GM21390 (cell line): Measurements from ENCODE around the gene KLC1.

Experiments
- ATAC-seq: cut with Tn5 transposase; IDR thresholded peaks from one replicate; pipeline ENCODE4 v1.9.1; 2021; ENCODE audit not compliant: unreplicated experiment

The KLC1 gene

DNA sequence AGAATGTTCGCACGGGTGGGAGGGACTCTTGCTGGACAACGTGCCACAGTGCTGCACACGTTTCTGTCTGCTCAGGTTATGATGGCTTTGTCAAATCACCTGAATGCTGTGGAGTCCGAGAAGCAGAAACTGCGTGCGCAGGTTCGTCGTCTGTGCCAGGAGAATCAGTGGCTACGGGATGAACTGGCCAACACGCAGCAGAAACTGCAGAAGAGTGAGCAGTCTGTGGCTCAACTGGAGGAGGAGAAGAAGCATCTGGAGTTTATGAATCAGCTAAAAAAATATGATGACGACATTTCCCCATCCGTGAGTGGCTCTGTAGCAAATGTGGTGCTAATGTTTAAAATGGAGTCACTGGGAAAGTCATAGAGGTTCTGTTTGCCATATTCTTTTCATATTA is 28.5 kb downstream of the KLC1 start:
- ATAC-seq, result no peak

DNA sequence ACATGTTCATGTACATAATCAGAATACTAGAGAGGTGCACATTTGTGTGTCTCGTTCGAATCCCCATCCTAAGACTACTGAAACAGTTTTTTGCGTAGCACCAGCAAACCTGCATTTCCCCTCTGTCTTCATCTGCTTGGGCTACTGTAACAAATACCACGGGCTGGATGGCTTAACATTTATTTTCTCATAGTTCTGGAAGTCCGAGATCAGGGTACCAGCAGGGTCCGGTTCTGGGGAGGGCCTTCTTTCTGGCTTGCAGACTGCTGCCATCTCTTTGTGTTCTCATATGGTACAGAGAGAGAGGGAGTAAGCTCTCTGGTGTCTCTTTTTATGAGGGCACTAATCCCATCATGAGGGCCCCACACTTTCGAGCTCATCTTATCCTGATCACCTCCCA is 30.6 kb downstream of the KLC1 start:
- no peak for ATAC-seq

DNA sequence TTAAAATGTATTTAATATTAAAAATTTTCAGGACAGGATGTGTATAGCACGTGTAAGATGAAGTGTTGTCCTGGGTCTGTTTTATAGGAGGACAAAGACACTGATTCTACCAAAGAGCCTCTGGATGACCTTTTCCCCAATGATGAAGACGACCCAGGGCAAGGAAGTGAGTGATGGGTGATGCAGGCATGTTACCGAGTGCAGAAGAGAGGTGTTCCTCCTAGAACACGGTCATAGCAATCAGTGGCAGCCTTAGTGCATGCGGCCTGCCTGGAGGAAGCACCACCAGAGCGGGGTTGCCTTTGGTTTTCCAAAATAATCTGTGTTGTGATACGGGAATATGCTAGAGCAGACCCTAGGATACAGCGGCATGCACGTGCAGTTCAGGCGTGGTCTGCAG is 33.0 kb downstream of the KLC1 start:
- no peak for ATAC-seq

DNA sequence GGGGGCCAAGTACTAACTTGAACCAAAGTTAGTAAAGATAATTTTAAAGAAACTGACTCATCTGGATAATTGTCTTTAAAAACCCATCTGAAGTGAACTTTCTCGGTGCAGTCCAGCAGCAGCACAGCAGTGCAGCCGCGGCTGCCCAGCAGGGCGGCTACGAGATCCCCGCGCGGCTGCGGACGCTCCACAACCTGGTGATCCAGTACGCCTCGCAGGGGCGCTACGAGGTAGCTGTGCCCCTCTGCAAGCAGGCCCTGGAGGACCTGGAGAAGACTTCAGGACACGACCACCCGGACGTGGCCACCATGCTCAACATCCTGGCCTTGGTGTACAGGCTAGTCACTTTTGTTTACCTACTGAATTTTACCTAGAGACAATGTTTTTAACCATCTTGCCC is 33.6 kb downstream of the KLC1 start:
- ATAC-seq, result no peak

DNA sequence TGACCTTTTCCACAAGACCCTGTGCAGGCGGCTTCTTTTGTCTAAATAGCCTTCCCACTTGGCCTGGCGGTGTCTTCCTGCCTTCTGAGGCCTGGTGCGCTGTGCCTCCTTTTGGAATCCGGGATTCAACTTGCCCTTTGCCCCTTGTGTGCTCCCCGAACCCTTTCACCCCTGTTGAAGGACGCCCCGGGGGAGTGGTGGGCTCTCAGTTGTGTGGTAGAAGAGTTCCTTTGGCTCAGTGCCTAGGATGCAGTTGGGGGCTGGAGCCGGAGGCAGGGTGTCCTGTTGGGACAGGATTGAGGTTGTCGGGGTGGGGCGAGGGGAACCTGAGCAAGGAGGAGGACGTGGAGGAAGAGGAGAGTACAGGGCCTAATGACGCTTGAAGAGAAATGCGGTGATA is 34.5 kb downstream of the KLC1 start:
- no peak for ATAC-seq

DNA sequence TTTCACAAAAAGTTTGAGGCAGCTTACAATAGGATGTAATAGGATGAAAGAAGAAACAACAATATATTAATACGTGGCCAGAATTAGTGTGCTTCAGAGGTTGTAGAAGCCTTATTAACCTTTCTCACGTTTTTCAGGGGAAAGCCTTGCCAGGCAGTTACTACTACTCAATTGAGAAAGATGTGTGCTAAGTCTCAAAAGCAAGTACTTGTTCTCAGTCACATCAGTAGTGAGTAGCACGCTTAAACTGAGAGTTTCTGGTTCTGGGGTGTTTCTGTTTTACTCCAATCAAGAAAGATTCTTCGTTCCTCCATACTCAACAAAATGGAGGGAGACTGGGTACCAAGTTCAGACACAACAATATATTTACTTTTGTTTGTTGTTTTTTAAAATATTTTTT is 38.7 kb downstream of the KLC1 start:
- no peak for ATAC-seq

DNA sequence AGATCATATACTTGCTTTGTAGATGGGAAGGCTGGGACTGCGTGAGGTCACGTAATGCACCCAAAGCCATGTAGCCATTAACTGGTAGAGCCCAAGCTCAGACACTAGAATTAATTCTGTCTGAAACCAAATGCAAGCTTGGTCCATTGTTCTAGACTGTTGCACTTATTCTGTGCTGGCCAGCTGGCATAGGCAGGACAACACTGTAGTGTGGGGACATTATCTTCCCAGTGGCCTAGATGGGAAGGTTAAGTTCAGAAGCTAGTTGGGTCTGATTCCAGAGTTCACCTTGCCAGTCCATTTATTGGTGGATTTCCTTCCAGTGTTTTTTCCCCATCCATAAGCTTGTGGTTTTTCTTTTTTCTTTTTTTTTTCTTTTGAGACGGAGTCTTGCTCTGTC is 39.1 kb downstream of the KLC1 start:
- no peak for ATAC-seq

DNA sequence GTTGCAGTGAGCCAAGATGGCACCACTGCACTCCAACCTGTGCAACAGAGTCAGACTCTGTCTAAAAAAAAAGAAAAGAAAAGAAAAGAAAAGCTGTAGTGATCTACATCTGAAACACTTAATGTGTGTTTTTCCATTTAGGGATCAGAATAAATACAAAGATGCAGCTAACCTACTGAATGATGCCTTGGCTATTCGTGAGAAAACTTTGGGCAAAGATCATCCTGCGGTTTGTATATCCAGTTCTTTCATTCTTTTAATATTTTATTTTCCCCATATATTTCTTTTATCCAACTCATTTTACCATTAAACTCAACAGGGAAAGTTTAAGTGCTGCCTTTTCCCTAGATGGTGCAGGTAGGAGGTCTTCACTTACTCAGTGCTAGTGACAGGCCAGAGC is 40.4 kb downstream of the KLC1 start:
- no peak for ATAC-seq

DNA sequence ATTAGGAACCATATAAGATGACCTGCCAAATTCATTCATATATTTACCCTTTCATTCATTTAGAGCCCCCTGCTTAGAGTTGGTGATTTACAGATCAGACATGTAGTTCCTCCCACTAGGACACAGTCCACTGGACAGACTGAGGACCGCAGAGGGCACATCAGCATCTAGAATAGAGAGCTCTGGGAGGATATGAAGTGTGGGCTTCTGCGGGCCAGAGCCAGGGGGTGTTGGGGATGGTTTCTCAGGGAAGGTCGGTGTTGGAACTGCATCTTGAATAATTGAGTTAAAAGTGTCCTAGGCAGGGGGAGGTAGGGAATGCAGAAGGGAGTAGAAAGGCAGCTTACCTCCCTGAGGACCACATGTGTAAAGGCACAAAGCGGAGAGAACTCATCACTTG is 42.9 kb downstream of the KLC1 start:
- ATAC-seq, result no peak

DNA sequence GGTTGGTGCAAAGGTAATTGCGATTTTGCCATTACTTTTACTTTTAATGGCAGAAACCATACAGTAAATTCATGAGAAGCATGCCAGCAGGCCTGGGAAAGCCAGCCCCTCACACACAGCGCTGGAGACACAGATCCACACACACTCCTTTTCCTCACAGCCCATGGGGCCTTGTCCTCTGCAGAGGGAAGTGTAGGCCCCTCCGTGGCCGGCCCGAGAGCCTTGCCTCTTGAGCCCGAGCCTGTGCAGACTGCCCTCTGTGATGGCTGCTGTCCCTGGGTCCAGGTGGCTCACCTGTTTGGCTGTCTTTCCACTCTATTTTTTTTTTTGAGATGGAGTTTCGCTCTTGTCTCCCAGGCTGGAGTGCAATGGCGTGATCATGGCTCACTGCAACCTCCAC is 46.9 kb downstream of the KLC1 start:
- ATAC-seq, result no peak

DNA sequence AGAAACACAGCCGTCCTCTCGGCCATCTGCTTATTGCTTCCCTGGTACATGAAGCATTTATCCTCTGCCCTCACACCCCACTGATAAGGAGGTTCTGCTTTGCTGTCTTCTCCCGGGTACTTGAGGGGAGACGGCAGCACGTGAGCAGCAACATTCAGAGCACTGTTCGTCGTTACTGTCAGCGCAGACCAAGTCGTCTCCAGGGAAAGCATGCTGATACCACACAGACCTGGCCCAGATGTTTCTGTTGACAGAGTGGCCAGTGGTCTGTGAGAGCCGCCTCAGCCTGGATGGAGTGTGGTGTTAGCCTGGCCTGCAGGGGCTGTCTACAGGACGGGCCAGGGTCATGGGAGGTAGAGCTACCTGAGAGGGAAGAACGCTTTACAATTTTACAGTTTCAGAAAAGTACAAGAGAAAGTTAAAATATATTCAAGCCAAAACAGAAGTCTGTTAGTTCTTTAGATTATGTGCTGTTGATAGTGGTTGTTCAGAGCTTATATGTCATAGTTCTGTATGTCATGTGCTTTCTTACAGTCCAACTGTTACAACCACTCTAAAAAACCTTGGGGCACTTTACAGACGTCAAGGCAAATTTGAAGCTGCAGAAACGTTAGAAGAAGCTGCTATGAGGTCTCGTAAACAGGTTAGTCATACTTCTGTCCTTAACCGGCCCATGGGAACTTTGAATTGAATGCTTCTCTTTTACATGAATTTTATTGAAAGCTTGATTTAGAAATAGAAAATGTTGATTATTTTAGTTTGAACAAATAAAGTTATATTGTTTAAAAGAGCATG is 48.1 kb downstream of the KLC1 start:
- ATAC-seq, result no peak

DNA sequence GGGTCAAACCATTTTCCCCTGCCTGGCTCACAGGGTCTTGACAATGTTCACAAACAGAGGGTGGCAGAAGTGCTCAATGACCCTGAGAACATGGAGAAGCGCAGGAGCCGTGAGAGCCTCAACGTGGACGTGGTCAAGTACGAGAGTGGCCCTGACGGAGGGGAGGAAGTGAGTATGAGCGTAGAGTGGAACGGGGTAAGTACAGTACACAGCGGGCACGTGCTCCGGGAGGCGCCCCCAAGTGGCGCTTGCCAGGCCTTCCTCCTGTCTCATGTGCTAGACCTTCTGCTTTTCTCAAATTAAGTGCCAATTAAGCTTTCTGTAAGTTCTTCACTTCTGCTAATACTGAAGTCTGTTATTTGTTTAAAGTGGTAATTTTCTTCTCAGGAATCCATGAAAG is 50.3 kb downstream of the KLC1 start:
- ATAC-seq, result peak; percentile 72

DNA sequence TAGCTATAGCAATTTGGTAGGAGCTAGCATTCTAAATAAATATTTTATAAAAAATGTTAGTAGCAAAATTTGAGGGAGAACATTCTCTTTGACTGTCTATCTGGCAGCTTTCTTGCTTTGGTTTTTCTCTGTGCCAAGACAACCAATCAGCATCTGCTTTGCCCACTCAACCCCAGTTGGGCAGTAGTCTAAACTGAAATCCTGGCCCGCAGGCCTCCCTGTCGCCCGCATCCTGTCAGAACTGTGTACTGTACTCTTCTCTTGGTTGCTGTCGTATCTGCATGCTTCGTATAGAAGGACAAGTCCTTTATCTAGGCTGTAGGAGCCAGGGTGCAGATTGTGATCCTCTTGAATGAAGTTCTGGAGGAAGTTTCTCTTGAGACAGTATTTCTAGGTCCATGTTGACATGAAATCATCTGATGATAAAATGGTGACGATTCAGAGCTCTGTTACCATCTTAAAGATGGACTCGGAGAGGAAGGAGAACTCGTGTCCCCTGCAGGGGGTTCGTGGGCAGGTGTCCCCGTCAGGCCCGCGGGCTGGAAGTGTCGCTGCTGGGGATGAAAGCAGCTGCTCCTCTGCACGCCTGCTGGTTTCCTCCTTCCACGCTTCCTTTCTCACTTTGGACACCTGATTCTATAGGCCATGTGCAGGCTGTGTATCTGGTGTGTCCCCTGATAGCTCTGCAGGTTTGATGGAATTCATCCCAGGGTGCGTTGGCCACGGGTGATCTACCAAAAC is 51.6 kb downstream of the KLC1 start:
- ATAC-seq, result no peak

DNA sequence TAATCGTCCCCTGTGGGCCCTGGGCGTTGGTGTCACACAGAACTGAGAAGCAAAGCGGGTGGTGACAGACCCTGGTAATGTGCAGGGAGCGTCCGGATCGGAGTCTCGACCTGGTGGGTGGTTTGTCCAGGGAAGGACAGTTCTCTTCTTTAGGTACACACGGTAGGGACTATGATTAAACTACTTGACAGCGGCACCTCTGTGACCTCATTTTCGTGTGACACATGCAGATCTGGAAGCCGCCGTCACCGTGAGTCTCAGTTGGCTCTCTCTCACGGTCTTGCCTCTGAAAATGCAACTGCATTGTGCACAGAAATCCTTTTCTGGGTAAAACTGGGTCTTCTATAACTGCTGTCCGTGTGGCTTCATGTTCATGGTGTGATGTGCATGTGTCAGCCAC is 54.1 kb downstream of the KLC1 start:
- ATAC-seq, result no peak

DNA sequence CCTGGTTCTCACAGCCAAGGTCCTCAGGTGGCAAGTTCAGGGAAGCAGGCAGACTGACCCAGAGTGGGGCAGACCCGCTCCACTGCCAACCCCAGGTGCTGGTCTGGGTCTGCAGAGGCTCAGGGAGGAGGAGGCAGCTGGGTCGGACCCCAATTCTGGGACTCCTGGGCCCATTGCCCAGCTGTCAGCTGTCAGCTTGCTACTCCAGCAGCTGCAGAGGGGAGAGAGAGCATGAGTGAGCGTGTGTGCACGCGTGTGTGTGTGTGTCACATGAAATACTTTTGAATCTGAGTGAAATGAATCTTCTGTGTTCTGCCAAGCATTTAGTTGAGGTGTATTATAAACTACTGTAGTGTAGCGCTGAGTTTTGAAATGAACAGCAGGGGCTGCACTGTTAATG is 55.5 kb downstream of the KLC1 start:
- ATAC-seq, result no peak

DNA sequence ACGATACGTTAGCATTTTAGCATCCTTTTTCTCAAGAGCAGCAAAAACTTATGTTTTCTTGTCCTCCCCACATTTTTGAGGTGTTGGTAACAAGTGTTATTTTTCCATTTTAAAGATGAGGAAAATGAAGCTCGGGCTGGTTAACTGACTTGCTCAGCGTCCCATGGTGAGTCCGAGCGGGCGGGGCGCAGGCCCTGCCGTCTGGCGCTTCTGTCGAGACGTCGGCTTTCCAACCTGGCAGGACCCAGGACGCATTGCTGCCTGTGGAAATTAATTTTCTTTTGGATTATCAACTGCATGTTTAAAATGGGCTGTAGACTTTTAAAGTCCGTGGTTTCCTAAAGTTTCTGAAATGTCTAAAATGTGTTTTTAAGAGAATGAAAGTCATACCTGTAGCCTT is 55.9 kb downstream of the KLC1 start:
- no peak for ATAC-seq

DNA sequence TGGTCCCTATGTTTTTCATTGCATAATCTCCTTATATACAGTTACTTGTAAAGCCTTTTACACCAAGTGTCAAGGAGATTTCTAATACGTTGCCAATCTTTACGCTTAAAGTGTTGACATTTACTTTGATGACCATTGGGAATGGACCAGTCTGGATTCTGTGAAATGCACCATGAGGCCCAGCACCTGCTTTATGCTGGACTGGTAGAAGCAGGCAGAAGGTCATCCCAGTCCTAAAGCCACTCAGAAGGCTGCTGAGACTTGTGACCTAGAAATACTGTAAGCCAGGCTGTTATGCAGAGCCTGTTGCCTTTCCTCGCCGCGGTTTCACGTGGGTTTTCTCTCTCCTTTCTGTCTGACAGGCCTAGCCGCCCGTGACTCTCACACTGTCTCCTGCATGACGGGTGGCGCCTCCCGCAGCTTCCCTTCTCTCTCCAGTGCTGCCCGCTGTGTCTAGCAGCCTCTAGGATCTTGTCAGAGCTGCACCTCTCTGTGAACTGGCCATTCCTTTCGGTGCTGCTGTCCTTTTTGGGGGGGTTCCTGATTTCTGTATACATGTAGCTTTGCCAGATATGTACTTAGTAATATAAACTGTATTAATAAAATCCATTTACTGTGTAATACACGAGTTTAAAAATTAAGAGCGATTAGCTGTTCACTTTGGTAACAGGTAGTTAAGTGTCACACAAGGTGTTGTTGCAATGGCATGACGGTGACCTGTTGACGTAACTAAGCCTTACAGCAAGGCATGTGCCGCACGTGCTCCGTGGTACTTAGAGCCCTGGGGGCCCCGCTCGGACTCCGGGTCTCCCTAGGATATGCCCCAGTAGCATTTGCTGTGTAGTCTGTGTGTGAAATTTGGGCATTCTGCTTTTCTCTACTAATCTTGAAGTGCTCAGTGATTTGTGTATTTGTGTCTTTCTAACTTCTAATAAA is 56.5 kb downstream of the KLC1 start:
- no peak for ATAC-seq

DNA sequence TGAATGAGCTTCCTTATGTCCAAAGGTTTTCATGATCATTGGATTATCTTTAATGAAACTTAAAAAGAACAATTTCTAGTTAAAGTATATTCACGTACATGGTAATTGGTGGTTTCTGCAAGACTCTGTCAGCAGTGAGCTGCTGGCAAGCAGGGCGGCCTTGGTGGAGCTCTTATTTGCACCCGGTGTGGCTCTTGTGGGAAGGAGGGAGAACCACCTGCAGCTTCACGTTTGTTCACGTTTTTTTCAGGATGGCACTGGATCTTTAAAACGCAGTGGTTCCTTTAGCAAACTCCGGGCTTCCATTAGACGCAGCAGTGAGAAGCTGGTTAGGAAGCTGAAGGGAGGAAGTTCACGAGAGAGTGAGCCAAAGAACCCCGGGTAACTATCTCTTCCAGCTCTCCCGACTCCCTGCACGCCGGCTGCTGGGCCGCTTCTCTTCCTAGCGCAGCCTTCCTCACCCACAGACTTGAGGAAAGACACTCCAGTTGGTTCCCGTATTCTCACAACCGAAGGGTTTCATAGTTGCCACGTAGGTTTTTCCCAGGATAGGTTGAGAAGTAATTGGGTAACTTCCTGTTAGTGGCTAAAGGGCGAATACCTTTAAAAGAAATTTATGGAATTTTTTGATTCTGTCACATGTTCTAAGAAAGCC is 57.9 kb downstream of the KLC1 start:
- no peak for ATAC-seq

DNA sequence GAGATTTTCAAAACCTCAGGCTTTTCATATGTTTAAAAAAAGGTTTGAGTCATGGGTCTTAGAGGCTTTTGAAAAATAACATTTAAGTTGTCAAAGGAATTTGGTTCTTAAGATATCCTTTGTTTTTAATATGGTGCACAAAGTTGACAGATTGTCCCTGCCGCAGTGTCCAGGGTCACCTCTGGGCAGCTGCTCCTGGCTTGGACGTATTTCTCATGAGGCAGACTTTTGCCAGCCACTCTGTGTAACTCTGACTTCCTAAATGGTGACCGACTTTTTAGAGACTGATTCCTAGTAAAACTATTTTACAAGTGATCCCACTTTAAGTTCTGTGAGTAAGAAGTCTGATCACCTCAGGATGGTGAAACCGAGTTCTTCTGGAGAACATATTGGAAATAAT is 58.7 kb downstream of the KLC1 start:
- ATAC-seq, result no peak

DNA sequence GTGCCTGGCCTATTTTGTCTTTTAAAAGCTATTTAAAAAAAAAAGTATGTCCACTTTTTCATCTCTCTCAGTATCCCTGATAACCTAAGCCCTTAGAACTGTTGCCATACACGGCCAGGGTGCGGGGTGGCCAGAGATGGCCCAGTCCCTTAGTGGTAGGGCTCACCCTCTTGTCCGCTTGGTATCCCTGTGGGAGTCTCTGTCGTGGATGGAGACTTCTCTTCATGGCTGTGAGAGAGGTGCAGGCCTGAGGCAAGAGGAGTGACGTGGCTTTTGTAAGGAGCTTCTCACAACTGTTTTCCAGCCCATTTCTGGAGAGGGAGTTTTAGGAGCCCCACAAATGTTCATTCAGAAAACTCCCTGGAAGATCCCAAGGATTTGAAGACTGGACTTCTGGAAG is 59.4 kb downstream of the KLC1 start:
- no peak for ATAC-seq
